Brain microvascular endothelial cell (primary cell): ENCODE results near the gene PLET1.

Experiments used
- DNase-seq: peaks from one replicate; pipeline ENCODE4 v3.0.0-alpha.2; 2020
- H3K27ac ChIP-seq: fragments of 250-450 bp; sonication (Bioruptor Pico); 2 replicates; pipeline ENCODE4 v1.5.1; 2020; ENCODE audit warnings: mild to moderate bottlenecking, moderate library complexity
- H3K27me3 ChIP-seq: fragments of 250-450 bp; sonication (Bioruptor Pico); replicated peaks from 2 replicates; pipeline ENCODE4 v1.5.1; 2020; ENCODE audit warnings: mild to moderate bottlenecking
- H3K36me3 ChIP-seq: fragments of 250-450 bp; sonication (Bioruptor Pico); replicated peaks from 2 replicates; pipeline ENCODE4 v1.5.1; 2020; ENCODE audit warnings: mild to moderate bottlenecking
- H3K4me3 ChIP-seq: 2 replicates; pipeline ENCODE4 v1.5.1; 2011; ENCODE audit warnings: low read depth, mild to moderate bottlenecking, control low read depth, low read length, moderate library complexity
- CTCF ChIP-seq: IDR thresholded peaks from 2 replicates; pipeline ENCODE4 v1.5.1; 2011; ENCODE audit warnings: low read depth, mild to moderate bottlenecking, moderate library complexity, low read length, control low read depth, inconsistent platforms; ENCODE audit errors: missing control alignments
- in situ Hi-C: cut with HindIII; loops from 2 replicates; pipeline ENCODE4 v1.10.0; 2017; ENCODE audit warnings: low sequenced_read_pairs, low pct_ligation_motif_present

Gene PLET1

GRCh38 chr11:112225753-112226061 is 35.0 kb downstream of the PLET1 start:
- no peak for TF ChIP-seq CTCF
- Histone ChIP-seq H3K27me3 (no peaks in the 10 kb centered on the region), H3K36me3 (peaks cover 6% of the 10 kb centered on the region), H3K27ac (peak overlapping the region; percentile 98), H3K4me3 (peak overlapping the region; percentile 72)
- in situ Hi-C loops, result no loop called here
- peak; percentile 77 for DNase-seq

GRCh38 chr11:112223754-112224532 is 36.7 kb downstream of the PLET1 start:
- TF ChIP-seq CTCF, result no peak
- peaks cover 5% of the 10 kb centered on the region for H3K36me3 ChIP-seq
- in situ Hi-C loops, result no loop called here
- H3K4me3 ChIP-seq, result no peak overlapping the region
- no peak for DNase-seq
- no peaks in the 10 kb centered on the region for H3K27me3 ChIP-seq
- no peak overlapping the region for H3K27ac ChIP-seq

GRCh38 chr11:112223121-112223520 is 37.5 kb downstream of the PLET1 start:
- no peak for DNase-seq
- Histone ChIP-seq H3K36me3 (no peaks in the 10 kb centered on the region), H3K27ac (no peak overlapping the region), H3K27me3 (no peaks in the 10 kb centered on the region), H3K4me3 (no peak overlapping the region)
- in situ Hi-C loops, result no loop called here
- TF ChIP-seq CTCF, result no peak

GRCh38 chr11:112222303-112222702 is 38.4 kb downstream of the PLET1 start:
- H3K27me3 ChIP-seq, result no peaks in the 10 kb centered on the region
- no peak overlapping the region for H3K4me3 ChIP-seq
- in situ Hi-C loops, result no loop called here
- no peak overlapping the region for H3K27ac ChIP-seq
- H3K36me3 ChIP-seq, result no peaks in the 10 kb centered on the region
- no peak for TF ChIP-seq CTCF
- no peak for DNase-seq

- in situ Hi-C loops, result no loop called here
- TF ChIP-seq CTCF, result no peak
- Histone ChIP-seq H3K36me3 (no peaks in the 10 kb centered on the region), H3K27ac (no peak overlapping the region), H3K27me3 (no peaks in the 10 kb centered on the region), H3K4me3 (no peak overlapping the region)
- DNase-seq, result no peak
These were observed 39.3 kb downstream of the PLET1 start for GRCh38 chr11:112221274-112221835.
